ENCODE data around the gene CYP2W1.
"Not testable (repeated sequence)": the region's sequence is repeated elsewhere in the genome, so short reads cannot be mapped to it uniquely, and the experiment has no call there.

The CYP2W1 gene

DNA sequence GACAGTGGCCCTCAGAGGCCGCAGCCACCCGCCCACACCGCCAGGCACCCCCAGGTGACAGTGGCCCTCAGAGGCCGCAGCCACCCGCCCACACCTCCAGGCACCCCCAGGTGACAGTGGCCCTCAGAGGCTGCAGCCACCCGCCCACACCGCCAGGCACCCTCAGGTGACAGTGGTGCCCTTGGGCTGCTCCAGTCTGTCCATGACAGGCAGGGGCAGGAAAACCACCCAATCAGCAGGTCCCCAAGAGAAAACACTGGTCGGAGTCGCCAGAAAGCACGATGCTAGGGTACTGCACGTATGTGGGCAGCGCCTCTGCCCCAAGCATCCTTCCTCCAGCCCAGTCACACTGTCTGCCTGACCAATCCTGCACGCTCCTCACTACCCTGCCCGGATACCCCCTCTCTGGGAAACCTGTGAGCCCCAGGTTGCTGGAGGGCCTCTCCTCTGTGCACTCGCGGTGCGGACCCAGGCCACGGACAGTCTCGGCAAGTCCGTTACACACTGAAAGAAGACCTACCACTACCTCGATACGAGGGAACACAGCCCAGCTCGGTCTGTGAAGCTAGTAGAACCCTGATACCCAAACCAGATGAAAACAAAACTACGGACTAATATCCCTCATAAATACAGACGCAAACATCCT lies 49.7 kb downstream of the CYP2W1 start:
- DNase-seq (ENCODE audit: low read depth): no peak
- TF ChIP-seq, protein P1, sequence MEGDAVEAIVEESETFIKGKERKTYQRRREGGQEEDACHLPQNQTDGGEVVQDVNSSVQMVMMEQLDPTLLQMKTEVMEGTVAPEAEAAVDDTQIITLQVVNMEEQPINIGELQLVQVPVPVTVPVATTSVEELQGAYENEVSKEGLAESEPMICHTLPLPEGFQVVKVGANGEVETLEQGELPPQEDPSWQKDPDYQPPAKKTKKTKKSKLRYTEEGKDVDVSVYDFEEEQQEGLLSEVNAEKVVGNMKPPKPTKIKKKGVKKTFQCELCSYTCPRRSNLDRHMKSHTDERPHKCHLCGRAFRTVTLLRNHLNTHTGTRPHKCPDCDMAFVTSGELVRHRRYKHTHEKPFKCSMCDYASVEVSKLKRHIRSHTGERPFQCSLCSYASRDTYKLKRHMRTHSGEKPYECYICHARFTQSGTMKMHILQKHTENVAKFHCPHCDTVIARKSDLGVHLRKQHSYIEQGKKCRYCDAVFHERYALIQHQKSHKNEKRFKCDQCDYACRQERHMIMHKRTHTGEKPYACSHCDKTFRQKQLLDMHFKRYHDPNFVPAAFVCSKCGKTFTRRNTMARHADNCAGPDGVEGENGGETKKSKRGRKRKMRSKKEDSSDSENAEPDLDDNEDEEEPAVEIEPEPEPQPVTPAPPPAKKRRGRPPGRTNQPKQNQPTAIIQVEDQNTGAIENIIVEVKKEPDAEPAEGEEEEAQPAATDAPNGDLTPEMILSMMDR (conservative IDR thresholded peaks at IDR 0.05; ENCODE audit: low read depth, low read length): no peak
- no peak overlapping the region for H3K4me3 ChIP-seq (ENCODE audit: low read length)

DNA sequence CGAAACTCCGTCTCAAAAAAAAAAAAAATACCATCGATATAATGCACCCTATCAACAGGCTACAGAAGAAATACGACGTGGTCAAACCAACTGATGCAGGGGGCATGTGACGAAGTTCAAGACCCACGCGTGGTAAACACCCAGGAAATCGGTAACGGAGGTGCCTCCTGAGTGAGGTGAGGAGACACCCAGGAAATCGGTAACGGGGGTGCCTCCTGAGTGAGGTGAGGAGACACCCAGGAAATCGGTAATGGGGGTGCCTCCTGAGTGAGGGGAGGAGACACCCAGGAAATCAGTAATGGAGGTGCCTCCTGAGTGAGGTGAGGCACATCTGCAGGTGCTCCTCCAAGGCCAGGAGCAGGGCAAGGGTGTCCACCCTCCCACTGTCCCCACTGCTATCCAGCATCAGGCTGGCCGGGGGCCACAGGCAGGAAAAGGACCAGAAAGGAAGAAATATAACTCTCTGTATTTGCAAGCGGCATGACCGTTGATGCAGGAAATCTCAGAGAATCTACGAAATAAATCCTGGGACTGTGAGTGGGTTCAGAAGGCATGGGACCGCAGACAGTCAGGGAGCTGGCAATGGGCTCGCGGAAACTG lies 50.7 kb downstream of the CYP2W1 start:
- no peak overlapping the region for H3K4me3 ChIP-seq (ENCODE audit: low read length)
- TF ChIP-seq, protein P1 (conservative IDR thresholded peaks at IDR 0.05; ENCODE audit: low read depth, low read length): no peak
- no peak for DNase-seq (ENCODE audit: low read depth)

DNA sequence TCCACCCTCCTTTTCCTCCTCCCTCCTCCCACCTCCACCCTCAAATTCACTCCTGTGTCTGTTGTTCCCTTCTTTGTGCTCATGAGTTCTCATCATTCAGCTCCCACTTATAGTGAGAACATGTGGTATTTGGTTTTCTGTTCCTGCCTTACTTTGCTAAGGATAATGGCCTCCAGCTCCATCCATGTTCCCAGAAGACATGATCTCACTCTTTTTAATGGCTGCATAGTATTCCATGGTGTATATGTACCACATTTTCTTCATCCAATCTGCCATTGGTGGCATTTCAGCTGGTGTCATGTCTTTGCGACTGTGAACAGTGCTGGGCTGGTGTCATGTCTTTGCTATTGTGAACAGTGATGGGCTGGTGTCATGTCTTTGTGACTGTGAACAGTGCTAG lies 51.8 kb downstream of the CYP2W1 start:
- not testable (repeated sequence) for H3K4me3 ChIP-seq (ENCODE audit: low read length); DNase-seq (ENCODE audit: low read depth)

DNA sequence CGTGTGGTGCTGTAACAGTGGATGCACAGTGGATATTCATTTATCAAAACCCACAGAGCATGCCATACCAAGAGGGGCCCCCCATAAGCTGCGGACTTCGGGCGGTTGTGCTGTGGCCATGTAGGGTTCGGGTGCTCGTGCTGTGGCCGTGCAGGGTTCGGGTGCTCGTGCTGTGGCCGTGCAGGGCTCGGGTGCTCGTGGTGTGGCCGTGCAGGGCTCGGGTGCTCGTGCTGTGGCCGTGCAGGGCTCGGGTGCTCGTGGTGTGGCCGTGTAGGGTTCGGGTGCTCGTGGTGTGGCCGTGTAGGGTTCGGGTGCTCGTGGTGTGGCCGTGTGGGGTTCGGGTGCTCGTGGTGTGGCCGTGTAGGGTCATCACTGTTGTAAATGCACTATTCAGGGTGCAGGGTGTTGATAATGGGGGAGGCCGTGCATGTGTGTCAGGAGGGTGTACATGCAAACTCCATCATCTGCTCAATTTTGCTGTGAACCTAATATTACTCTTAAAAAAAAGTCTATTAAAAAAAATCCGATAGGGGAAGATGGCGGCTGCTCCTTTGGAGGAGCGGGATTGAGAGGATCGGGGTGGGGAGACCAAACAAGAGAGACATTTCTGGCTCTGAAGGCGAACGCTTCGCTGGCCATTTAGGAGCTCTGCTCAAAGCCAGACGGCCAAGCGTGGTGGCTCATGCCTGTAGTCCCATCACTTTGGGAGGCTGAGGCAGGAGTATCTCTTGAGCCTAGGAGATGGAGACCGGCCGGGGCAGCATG lies 53.4 kb downstream of the CYP2W1 start:
- H3K4me3 ChIP-seq (ENCODE audit: low read length); DNase-seq (ENCODE audit: low read depth): not testable (repeated sequence)
